Bronchial epithelial cell (primary cell): ENCODE data around the gene GLRX2. TPM values are rescaled to one million over a fixed set of nuclear protein-coding genes. Genes with fewer than 3 reads are reported as not detected.
"Not testable (repeated sequence)": the region's sequence is repeated elsewhere in the genome, so short reads cannot be mapped to it uniquely, and the experiment has no call there.

Experiments used
- DNase-seq: peaks from one replicate; pipeline ENCODE4 v3.0.0-alpha.2; 2010; ENCODE audit warnings: low read depth
- FAIRE-seq: peaks from 2 replicates; lab custom pipeline; 2011; peaks lifted over from hg19 to GRCh38; lab: Jason Lieb, UNC
- H3K27me3 ChIP-seq: 2 replicates; pipeline ENCODE4 v1.5.1; 2011; ENCODE audit warnings: low read length; ENCODE audit not compliant: control insufficient read depth, insufficient read depth
- H3K36me3 ChIP-seq: 2 replicates; pipeline ENCODE4 v1.5.1; 2011; ENCODE audit warnings: low read length; ENCODE audit not compliant: control insufficient read depth, insufficient read depth
- H3K4me3 ChIP-seq: 2 replicates; pipeline ENCODE4 v1.5.1; 2011; ENCODE audit warnings: mild to moderate bottlenecking, low read depth, low read length, control low read depth
- CTCF ChIP-seq: IDR thresholded peaks from 2 replicates; pipeline ENCODE4 v1.5.1; 2011; ENCODE audit warnings: mild to moderate bottlenecking, moderate library complexity, low read length, control low read depth, inconsistent platforms; ENCODE audit not compliant: insufficient read depth, severe bottlenecking
- total RNA-seq: library from RNA; depleted of rRNA; stranded (reverse); fragments of >200 nt; gene quantifications from 2 replicates; pipeline ENCODE4 v1.2.1, GENCODE V29; 2014

Gene GLRX2
- total RNA-seq, 1 donor from 2014 or later = 5.0 TPM

GRCh38 chr1:193054169-193054675, 51.0 kb downstream of the GLRX2 start:
- peaks cover under 1% of the 10 kb centered on the region for H3K36me3 ChIP-seq
- no peaks in the 10 kb centered on the region for H3K27me3 ChIP-seq
- FAIRE-seq (no peak), DNase-seq (no peak)
- no peak overlapping the region for H3K4me3 ChIP-seq
- no peak for TF ChIP-seq CTCF

- not testable (repeated sequence) for DNase-seq, H3K27me3 ChIP-seq, H3K36me3 ChIP-seq
Measured at GRCh38 chr1:193048913-193049312, 56.3 kb downstream of the GLRX2 start.

More at GRCh38 chr1:193048913-193049312, 56.3 kb downstream of the GLRX2 start:
- FAIRE-seq, H3K4me3 ChIP-seq: not testable (repeated sequence)

Other genes starting within 250 kb of the GLRX2 start
- 26.3 and 47.0 TPM in 2 replicates for gene UCHL5, start 46.1 kb downstream of the GLRX2 start, total RNA-seq
- 109 and 140 TPM in 2 replicates for gene RO60, start 45.8 kb downstream of the GLRX2 start, total RNA-seq
- gene CDC73, start 16.6 kb upstream of the GLRX2 start, total RNA-seq = 15.3 and 21.0 TPM in 2 replicates
- gene B3GALT2, start 81.2 kb upstream of the GLRX2 start, total RNA-seq = not detected in 2 replicates